ENCODE data around the gene EPHA6.

DNA sequence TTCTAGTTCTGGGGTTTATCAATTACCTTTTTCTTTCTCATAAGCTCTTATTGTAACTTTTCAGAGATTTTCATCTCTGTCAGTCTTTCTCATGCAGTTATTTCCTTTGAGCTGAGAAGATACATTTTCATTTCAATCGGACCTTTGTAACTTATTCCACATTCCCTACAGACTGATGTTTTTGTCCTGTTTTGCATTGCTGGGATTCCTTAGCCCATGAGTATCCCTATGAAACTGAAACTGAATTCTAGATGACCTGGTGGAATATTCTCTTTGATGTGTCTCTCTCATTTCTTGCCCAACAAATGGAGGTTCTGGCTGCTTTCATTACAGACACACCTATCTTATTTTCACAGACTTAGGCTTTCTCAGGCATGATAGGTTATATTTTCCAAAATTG lies 10.5 kb upstream of the EPHA6 start:
- TF ChIP-seq, protein P1, sequence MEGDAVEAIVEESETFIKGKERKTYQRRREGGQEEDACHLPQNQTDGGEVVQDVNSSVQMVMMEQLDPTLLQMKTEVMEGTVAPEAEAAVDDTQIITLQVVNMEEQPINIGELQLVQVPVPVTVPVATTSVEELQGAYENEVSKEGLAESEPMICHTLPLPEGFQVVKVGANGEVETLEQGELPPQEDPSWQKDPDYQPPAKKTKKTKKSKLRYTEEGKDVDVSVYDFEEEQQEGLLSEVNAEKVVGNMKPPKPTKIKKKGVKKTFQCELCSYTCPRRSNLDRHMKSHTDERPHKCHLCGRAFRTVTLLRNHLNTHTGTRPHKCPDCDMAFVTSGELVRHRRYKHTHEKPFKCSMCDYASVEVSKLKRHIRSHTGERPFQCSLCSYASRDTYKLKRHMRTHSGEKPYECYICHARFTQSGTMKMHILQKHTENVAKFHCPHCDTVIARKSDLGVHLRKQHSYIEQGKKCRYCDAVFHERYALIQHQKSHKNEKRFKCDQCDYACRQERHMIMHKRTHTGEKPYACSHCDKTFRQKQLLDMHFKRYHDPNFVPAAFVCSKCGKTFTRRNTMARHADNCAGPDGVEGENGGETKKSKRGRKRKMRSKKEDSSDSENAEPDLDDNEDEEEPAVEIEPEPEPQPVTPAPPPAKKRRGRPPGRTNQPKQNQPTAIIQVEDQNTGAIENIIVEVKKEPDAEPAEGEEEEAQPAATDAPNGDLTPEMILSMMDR (IDR thresholded peaks at IDR 0.05 in 4 of 5, conservative IDR thresholded peaks at IDR 0.05 in 1 of 5), result no peak
- TF ChIP-seq POLR2A (IDR thresholded peaks at IDR 0.05), result no peak

All from gastrocnemius medialis (tissue), 4 donors.